Stomach (tissue), 4 donors: ENCODE results near the gene INS.
"Not testable (repeated sequence)": the region's sequence is repeated elsewhere in the genome, so short reads cannot be mapped to it uniquely, and the experiment has no call there.

Experiments used
- CTCF ChIP-seq, 7 experiments: fragments of 450-650 bp in 4 of 7; fragments of 200-600 bp in 3 of 7; sonication (generic) in 3 of 7; IDR thresholded peaks; one replicate each; pipeline ENCODE4 v1.5.1; 2016 to 2019; ENCODE audit warnings: antibody characterized with exemption in 7 of 7, control low read depth in 2 of 7, mild to moderate bottlenecking in 1 of 7
- EP300 ChIP-seq: sonication (generic); formaldehyde crosslinking; IDR thresholded peaks from one replicate; pipeline ENCODE4 v1.6.1; 2017; ENCODE audit warnings: antibody characterized with exemption
- POLR2A ChIP-seq, 4 donors: fragments of 450-650 bp; IDR thresholded peaks; one replicate each; pipeline ENCODE4 v1.6.1; 2016; ENCODE audit warnings: antibody characterized with exemption in 4 of 4, control low read depth in 2 of 4, mild to moderate bottlenecking in 1 of 4, moderate library complexity in 1 of 4
- POLR2AphosphoS5 ChIP-seq, 3 donors: sonication (generic); formaldehyde crosslinking; IDR thresholded peaks; one replicate each; pipeline ENCODE4 v1.6.1; 2016; ENCODE audit warnings: antibody characterized with exemption in 3 of 3

- not testable (repeated sequence) for TF ChIP-seq CTCF (IDR thresholded peaks at IDR 0.05); POLR2A (IDR thresholded peaks at IDR 0.05); EP300; POLR2AphosphoS5 (IDR thresholded peaks at IDR 0.05)
Measured at GRCh38 chr11:2124736-2125484, 36.1 kb downstream of the INS start.
